NOMO-1 treated with dmso at 0.1 percent for 144 hours (cell line): ENCODE results near the gene DNAJC2.
"Not testable (repeated sequence)": the region's sequence is repeated elsewhere in the genome, so short reads cannot be mapped to it uniquely, and the experiment has no call there.

Experiments used
- DNase-seq: peaks from one replicate; lab custom pipeline; 2025; ENCODE audit not compliant: unreplicated experiment; lab: John Stamatoyannopoulos, UW

Gene DNAJC2

DNA sequence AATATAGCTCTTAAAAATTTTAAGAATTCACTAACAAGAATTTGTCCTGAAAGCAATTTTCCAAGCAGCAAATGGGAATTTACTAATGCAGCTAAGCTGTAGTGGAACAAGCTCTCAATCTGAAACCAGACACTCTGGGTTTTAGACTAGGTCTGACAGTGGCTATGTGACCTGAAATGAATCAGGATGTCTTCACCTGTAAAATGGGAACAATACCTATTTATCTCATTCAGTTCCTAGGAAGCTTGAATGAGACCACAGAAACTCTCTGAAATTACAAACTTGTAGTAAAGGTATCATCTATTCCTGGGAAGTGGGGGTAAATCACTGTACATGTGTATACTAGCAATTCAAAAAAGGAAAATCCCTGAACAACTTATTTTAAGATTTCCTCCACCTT, 1.2 kb downstream of the DNAJC2 start:
- no peak for DNase-seq

DNA sequence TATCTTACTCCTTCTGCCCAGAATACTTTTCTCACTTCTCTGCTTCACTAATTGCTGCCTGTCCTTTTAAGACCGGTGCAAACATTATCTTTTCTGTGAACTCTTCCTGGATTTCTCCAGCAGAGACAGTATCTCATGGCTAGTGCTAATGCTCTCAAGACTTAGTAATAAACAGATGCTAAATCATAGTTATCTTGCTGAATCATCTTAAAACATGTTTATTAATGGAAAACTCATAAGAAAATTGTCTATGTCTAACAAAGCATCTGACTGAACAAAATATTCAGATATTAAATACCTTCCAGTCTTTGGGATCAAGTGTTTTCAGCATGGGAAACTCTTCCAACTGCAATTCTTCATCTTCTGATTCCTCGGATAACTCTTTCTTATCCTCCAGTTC, 3.1 kb downstream of the DNAJC2 start:
- no peak for DNase-seq

DNA sequence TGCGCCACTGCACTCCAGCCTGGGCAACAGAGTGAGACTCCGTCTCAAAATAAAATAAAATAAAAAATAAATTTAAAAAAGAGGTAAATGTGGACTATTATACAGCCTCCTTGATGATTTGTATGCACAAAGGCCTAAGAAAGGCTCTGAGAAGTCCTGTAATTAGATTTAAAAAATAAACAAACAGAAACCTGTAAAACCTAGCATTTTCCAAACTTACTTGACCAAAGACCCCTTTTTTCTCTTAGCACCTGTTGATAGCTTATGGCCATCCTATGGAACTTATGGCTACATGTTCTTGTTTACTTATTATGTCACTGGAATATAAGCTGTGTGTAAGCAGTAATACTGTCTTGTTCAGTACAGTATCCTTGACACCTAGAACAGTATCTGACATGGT, 5.7 kb downstream of the DNAJC2 start:
- DNase-seq = no peak

DNA sequence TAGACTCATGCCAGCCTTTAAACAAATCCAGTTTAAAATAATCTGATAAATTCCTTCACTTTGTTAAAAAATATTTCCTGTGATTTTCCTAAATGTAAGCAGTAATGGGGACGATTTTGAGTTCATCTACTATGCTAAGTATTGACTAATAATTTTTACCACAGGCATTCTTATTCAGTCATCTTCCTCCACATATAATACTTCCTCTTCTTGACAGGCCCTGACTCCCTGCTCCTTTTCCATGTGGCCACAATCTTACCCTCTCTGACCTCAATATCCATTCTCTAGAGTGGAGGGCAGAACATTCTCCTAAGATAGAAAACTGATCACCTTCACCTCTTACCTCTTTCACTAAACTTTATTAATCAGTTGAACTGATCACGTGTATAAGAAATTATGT, 7.8 kb downstream of the DNAJC2 start:
- no peak for DNase-seq

DNA sequence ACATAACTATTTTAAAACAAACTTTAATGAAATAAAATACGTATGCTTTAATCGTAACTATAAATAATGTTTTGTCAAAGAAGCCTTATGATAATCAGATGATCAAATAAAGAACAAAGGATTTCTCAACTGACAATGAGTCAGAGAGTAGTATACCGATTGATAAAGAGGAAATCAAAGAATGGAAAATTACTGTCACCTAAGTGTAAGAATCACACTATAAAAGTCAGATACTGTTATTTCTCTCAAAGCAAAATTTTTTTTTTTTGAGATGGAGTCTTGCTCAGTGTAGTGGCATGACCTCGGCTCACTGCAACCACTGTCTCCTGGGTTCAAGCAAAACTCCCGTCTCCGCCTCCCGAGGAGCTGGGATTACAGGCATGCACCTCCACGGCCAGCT, 18.8 kb downstream of the DNAJC2 start:
- DNase-seq = no peak

DNA sequence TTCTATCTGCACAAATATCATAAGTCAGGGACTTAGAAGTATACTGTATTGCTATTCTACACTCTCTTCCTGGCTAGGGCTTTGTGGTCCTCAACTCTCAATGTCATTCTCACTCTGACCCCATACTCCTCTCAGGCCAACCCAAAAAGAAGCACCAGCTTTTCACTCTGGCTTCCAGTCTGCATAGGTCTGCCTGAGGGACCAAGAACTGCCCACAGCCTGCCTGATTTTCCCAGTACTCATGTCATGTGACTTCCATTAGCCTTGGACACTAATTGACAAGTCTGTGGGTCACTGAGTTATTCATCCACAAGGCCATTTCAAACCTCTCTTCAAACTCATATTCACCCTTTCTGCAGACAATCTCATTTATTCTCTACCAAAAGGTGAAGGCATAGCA, 27.6 kb downstream of the DNAJC2 start:
- DNase-seq = no peak

DNA sequence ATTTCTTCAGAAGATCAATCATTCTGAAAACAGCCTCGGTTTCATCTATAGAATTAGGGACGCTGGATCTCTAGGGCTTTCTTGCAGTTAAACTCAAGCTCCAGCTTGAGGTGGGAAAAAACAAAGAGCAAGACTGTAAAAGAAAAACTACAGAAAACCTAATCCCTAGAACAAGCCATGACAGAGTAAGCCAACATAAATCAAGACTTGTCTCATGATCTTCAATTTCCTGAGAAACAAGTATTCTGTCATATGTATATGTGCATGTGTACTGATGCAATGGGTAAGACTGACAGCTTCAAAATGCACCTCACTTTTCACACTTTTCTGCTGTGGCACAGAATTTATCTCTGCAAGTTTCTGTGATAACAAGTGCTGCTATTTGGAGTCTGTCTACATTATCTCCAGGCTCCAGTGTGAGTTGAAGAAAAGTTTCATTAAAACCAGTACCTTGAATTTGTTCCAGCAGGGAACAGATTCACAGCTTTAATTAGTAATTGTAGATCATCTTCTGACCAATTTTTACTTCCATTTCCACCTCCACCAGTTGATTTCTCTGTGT, 28.1 kb downstream of the DNAJC2 start:
- no peak for DNase-seq

DNA sequence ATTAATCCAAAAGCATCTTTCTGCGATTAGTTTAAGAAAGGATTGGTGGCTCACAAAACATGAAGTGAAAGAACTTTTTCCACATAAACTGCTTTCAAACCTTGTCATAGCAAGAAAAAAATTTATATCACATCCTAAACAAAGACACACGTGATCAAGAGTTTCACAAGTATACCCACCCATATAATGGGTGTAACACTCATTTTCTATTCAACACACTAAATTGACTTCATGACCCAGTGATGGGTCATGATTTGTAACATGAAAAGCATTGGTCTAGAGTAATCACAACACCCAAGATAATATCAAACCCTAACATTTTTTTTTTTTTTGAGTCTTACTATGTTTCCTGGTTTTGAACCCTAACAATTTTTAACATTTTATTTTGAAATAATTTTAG, 29.7 kb downstream of the DNAJC2 start:
- no peak for DNase-seq

DNA sequence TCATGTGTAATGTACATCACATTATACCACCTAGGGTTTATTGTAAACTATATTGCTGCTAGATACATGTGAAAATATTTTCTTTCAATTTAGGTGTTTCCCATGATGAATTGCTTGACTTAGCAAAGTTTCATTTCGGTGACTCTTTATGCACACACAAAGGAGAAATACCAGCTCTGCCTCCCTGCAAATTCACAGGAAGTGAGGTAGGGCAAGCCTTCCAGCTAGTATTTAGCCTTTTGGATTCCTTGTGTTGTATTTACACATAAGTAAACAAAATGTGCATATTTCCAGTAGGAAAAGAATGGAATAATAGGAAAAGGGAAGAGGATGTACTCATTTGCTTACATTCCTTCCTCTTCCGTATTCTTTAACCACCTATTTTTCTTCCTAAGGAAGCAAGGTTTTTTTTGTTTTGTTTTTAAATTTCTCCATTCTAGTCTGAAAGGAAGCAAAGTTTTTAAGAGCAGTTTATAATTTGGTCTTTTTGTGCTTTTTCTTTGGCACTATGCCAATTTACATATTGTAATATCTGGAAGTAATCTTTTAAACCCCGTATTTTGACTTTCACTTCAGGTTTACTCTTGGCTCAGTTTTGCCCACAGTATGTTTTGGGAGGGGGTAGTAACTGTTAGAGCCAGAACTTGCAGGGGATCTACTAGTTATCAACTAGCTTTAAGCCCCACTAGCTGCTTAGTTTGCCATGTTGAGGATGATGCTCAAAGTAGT, 36.9 kb downstream of the DNAJC2 start:
- no peak for DNase-seq

DNA sequence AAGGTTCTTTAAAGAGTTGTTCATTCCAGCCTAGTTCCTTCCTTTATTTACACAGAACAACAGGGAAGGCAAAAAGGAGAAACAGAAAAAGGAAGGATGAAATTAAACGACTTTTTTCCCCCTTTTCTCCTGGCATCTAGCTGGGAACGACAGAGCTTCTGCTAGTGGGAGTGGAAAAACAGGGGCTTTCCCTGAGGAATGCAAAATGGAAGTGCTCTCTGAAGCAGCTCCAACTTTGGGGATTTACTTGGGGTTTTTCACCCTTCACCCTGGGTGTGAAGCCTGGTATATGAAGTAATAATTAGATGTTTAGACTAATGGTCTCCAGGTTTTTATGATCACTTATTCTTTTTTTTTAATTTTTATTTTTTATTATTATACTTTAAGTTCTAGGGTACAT, 43.1 kb downstream of the DNAJC2 start:
- DNase-seq = no peak

DNA sequence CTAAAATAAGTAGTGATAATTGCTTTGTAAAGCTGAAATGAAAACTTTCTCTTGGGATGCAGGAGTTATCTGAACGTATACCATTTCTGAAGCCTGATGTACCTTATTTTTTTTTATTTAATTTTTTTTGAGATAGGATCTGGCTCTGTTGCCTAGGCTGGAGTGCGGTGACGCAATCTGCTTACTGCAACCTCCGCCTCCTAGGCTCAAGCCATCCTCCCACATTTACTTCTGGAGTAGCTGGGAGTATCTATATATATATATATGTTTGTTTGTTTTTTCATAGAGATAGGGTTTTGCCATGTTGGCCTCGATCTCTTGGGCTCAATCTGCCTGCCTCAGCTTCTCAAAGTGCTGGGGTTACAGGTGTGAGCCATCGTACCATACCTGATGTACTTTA, 44.9 kb downstream of the DNAJC2 start:
- DNase-seq = no peak

DNA sequence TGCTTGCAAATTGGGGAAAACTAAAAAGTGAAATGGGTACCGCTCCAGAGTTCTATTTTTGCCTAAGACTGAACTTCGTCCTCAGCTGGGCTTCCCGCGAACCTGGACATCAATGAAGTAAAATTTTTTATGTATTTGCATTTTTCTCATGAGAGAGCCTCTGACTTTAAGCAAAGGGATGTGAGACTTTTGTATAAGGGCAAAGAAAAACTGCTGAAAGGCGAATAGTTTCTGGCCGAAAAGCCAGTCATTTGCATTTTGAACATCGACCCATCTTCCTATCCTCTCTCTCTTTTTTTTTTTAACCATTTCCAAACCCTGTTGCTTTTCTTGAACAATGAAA, 46.8 kb downstream of the DNAJC2 start:
- DNase-seq = no peak

DNA sequence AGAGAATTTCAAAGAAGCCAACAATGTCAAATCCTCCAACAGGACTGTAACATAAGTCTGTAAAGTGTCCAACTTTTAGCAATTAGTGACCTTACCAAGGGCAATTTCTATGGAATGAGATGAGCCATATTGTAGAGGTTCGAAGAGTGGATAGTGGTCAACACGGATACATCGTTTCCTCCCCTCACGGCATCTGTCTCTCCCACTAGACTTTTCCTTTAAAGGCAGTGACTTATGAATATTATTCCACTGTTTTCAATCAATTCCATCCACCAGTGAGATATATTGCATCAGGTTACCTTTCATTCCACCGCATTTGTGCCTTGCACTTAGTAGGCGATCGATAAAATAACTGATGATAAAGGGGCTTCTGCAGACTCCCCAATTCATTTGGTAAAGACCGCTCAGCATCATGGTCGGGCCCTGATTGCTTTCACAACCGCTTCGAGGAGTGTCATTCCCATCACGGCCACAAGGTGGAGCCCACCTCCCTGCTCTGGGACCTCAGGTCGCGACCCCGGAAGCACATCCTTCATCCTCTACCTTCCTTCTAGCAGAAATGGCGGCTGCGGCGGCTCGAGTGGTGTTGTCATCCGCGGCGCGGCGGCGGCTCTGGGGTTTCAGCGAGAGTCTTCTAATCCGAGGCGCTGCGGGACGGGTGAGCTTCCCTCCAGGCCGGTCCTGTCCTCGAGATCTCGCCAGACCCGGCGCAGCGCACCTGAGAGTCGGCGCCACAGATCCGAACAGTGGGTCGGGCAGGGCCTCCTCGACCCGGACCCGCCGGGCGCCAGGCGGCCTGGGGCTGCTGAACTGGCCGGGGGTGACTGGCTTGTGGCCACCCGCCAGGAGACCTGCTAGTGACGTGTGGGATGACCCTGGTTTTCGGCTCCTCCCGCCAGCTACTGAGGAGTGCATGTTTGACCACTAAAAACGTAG, 47.4 kb downstream of the DNAJC2 start, which contains the start of gene PMPCB:
PMPCB (plus strand) TSS at position 535 of the 936 bp plus-strand sequence; CDS start at position 560, 25 bp downstream.
- DNase-seq = peak; percentile 37

DNA sequence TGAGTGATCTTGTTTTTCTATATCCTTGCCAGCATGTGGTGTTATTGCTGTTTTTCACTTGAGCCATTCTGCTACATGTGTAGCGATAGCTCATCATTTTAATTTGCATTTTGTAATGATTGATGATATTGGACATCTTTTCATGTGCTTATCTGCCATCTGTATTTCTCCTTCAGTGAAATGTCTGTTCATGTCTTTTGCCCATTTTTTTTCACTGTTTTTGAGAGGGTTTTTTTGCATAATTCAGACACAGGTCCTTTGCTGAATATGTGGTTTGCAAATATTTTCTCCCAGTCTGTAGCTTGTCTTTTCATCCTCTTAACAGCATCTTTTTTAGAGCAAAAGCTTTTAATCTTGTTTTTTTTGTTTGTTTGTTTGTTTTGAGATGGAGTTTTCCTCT, 51.0 kb downstream of the DNAJC2 start:
- DNase-seq = no peak

DNA sequence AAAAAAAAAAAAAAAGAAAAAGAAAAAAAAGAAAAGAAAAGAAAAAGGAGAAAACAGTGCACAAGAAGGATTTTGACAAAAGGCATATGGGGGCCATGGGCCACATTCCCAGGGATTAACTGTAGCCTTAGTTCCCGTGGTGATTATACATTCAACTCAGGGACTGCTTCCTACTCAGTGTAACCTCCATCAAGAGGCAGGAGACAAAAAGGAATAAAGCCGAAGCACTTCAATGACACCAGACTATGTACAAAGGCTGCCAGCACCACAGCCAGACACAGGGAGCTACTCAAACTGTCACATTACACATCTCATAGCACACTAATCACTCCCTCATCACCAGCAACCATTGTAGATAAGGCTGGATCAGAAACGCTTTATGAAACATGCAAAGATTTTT, 52.4 kb downstream of the DNAJC2 start:
- no peak for DNase-seq

DNA sequence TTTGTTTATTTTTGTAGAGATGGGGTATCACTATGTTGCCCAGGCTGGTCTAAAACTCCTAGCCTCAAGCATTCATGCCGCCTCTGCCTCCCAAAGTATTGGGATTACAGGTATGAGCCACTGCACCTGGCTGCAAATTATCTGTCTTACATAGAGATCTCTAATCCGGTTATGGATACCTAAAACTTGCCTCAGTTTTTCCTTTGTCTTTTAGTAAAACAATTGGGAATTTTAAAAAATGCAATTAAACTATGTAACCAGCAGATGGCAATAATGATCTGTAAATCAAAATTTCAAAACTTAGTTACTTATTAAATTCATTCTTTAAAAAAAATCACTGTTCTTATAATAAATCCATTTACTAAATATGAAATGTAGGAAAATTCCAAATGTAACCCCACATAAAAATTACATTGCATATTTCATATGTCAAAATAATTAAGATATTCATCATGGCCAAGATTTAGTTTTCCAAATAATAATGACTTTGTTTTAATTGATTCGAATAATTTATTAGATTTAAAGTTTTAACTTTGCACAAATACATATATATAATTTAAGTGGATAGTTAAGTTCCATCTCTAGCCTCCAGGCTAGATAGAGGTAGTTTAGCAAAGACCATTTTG, 61.7 kb downstream of the DNAJC2 start:
- not testable (repeated sequence) for DNase-seq

DNA sequence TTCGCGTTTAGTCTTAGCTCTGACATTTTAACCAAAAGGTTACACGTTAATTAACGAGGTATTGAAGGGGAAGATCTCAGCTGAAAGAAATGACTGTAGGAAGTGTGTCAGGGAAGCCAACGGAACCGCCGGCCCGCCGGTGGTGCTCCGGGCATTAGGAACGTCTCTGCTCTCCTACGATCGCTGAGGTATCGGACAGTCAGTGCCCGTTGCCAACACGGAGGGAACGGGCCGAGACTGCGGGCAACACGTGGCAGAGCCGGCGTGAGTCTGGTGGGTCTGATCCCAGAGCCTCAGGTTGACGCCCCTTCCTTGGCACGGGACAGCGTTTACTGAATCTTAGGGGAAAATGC, 63.8 kb downstream of the DNAJC2 start:
- not testable (repeated sequence) for DNase-seq

DNA sequence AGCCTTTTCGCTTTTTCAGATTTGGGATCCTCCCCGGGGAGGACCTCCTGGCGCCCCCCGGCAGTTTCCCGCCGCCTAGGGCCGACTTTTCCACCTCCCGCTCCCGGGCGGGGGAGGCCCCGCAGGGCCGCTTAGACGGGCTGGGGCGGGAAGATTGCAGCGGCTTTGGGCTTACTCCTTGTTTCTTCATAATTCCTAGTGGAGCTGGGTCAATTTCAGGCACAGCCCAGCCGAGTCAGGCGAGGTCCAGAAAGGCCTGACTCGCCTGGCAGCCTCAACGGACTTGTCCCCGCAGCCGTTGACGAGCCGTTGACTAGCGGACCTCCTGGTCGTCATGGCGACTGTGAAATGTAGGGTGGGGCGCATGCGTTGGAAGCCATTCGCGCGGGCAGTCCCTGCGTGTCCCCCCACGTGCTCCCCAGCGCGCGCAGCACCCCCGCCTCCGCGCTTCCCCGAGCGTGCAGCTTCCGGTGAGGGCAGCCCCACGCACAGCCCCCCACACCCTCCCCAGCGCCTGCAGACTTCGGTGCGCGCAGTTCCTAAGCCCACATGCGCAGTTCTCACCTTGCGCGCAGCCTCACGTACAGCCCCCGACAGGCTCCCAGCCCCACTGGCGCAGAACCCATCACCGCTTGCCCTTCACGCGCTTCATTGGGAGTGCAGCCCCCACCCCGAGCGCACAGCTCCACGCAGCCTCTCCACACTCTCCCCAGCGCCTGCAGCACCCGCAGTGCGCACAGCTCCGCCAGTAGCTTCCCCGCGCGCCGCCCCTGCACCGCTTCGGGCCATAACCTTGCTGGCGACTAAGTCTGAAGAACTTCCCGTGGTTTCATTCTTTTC, 64.4 kb downstream of the DNAJC2 start:
- DNase-seq = not testable (repeated sequence)

DNA sequence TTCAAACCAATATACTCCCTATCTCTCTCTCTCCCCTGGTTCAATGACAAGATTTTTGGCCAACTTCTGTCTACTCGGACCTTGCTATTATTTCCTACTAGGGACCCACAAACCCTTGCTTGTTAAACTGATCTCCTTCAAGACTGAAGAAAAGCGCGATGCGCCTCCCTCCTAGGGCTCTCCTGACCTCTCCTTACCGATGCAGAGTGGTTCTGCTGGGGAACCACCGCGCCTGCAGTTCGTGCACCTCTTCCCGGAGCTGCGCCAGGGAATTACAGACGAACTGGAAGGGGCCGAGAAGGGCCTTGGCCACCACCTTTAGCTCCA, 65.0 kb downstream of the DNAJC2 start:
- not testable (repeated sequence) for DNase-seq

DNA sequence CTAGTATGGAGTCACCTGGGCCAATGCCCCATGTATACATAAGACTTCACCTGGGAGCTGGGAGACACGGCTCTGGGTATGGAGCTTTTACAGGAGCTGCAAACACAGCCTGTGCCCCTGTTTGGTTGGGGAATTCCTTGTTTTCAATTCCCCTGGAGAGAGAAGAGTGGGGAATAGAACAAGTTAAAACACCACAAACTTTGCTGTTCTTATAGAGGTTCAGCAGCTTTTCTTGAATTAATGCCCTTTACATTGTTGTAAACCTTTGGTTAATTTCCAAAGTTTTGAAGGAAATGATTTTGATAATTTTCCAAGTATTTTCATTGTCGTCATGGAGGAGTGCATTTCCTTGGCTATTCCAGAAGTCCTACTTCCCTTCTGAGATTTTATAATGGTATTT, 66.4 kb downstream of the DNAJC2 start:
- DNase-seq = not testable (repeated sequence)

DNA sequence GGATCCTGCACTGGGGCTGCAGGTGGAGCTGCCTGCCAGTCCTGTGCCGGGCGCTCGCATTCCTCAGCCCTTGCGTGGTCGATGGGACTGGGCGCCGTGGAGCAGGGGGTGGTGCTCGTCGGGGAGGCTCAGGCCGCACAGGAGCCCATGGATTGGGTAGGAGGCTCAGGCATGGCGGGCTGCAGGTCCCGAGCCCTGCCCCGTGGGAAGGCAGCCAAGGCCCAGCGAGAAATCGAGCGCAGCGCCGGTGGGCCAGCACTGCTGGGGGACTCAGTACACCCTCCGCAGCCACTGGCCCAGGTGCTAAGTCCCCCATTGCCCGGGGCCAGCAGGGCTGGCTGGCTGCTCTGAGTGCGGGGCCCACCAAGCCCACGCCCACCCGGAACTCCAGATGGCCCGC, 69.7 kb downstream of the DNAJC2 start:
- DNase-seq = not testable (repeated sequence)
